ENCODE data around the gene HOXA3. TPM values are rescaled to one million over a fixed set of nuclear protein-coding genes. Genes with fewer than 3 reads are reported as not detected.
A peak's percentile ranks its signal among the peaks of the same experiment; 100 is the strongest.

HOXA3 gene
- total RNA-seq, 4 donors from 2014 or later, result 5.5 to 19.9 (median 6.2) TPM

GRCh38 chr7:27100694-27101170, 51.7 kb downstream of the HOXA3 start:
- Histone ChIP-seq H3K4me1 (peaks cover 47% of the 10 kb centered on the region), H3K4me3 (peak overlapping the region; percentile 53), H3K27ac (peak overlapping the region; percentile 34), H3K9me3 (no peaks in the 10 kb centered on the region), H3K27me3 (no peaks in the 10 kb centered on the region), H3K36me3 (no peaks in the 10 kb centered on the region)
- no peak for DNase-seq (ENCODE audit: low spot score in 2 of 2)
- WGBS, result 74% methylated on average over 8 of the region's 8 CpGs
- TF ChIP-seq EP300 (IDR thresholded peaks at IDR 0.05), result no peak
- TF ChIP-seq POLR2A (IDR thresholded peaks at IDR 0.05), result no peak
- TF ChIP-seq CTCF (IDR thresholded peaks at IDR 0.05), result no peak
- no peak for TF ChIP-seq POLR2AphosphoS5 (IDR thresholded peaks at IDR 0.05)

- no peaks in the 10 kb centered on the region for H3K9me3 ChIP-seq
- no peak for DNase-seq (ENCODE audit: low spot score in 2 of 2)
- H3K27me3 ChIP-seq, result no peaks in the 10 kb centered on the region
- peak overlapping the region; percentile 64 for H3K4me3 ChIP-seq
- H3K36me3 ChIP-seq, result no peaks in the 10 kb centered on the region
- 78% methylated on average over 8 of the region's 8 CpGs for WGBS
- no peak overlapping the region for H3K27ac ChIP-seq
- peaks cover 57% of the 10 kb centered on the region for H3K4me1 ChIP-seq
- TF ChIP-seq POLR2A (IDR thresholded peaks at IDR 0.05) (no peak), EP300 (IDR thresholded peaks at IDR 0.05) (no peak), POLR2AphosphoS5 (IDR thresholded peaks at IDR 0.05) (no peak), CTCF (IDR thresholded peaks at IDR 0.05) (no peak)
These were observed 52.7 kb downstream of the HOXA3 start for GRCh38 chr7:27099453-27100370.

- Histone ChIP-seq H3K27me3 (no peaks in the 10 kb centered on the region), H3K27ac (peak overlapping the region; percentile 83), H3K9me3 (no peaks in the 10 kb centered on the region), H3K4me1 (peaks cover 59% of the 10 kb centered on the region), H3K4me3 (peak overlapping the region; percentile 64), H3K36me3 (no peaks in the 10 kb centered on the region)
- TF ChIP-seq POLR2A (IDR thresholded peaks at IDR 0.05) (no peak), CTCF (IDR thresholded peaks at IDR 0.05) (no peak), POLR2AphosphoS5 (IDR thresholded peaks at IDR 0.05) (no peak), EP300 (IDR thresholded peaks at IDR 0.05) (no peak)
- 30% methylated on average over 38 of the region's 38 CpGs for WGBS
- DNase-seq (ENCODE audit: low spot score in 2 of 2), result peak in 1 of 2 donors; percentile 68
These were observed 53.6 kb downstream of the HOXA3 start for GRCh38 chr7:27098578-27099451.

- Histone ChIP-seq H3K27ac (peak overlapping the region; percentile 83), H3K27me3 (no peaks in the 10 kb centered on the region), H3K4me1 (peaks cover 50% of the 10 kb centered on the region), H3K36me3 (no peaks in the 10 kb centered on the region), H3K9me3 (no peaks in the 10 kb centered on the region), H3K4me3 (peak overlapping the region; percentile 64)
- DNase-seq (ENCODE audit: low spot score in 2 of 2), result peak in 1 of 2 donors; percentile 62
- 6% methylated on average over 31 of the region's 35 CpGs for WGBS
- TF ChIP-seq POLR2A (IDR thresholded peaks at IDR 0.05), result no peak
- no peak for TF ChIP-seq CTCF (IDR thresholded peaks at IDR 0.05)
- no peak for TF ChIP-seq POLR2AphosphoS5 (IDR thresholded peaks at IDR 0.05)
- TF ChIP-seq EP300 (IDR thresholded peaks at IDR 0.05), result no peak
These were observed 54.5 kb downstream of the HOXA3 start for GRCh38 chr7:27097686-27098577.
